Loucy (cell line): ENCODE measurements around the gene ABT1.

Source experiments
- H2AFZ ChIP-seq: fragments of 200-600 bp; sonication (generic); 2 replicates; pipeline ENCODE4 v1.6.0; 2016; ENCODE audit warnings: antibody characterized with exemption, mild to moderate bottlenecking, low read length, moderate library complexity
- H3F3A ChIP-seq: fragments of 200-600 bp; 2 replicates; pipeline ENCODE4 v1.6.0; 2016; ENCODE audit warnings: antibody characterized with exemption, low read depth, mild to moderate bottlenecking
- H3K27me3 ChIP-seq: fragments of 200-600 bp; sonication (generic); 2 replicates; pipeline ENCODE4 v1.6.1; 2014; ENCODE audit warnings: low read length, mild to moderate bottlenecking; ENCODE audit not compliant: insufficient read depth, poor library complexity, severe bottlenecking
- H3K36me3 ChIP-seq: fragments of 200-600 bp; sonication (generic); 2 replicates; pipeline ENCODE4 v1.6.1; 2016; ENCODE audit warnings: low read length; ENCODE audit not compliant: insufficient read depth
- H3K4me1 ChIP-seq: fragments of 200-600 bp; sonication (generic); 2 replicates; pipeline ENCODE4 v1.5.1; 2014; ENCODE audit warnings: low read length, mild to moderate bottlenecking; ENCODE audit not compliant: insufficient read depth, poor library complexity, severe bottlenecking
- H3K4me2 ChIP-seq: fragments of 200-600 bp; sonication (generic); 2 replicates; pipeline ENCODE4 v1.6.0; 2014; ENCODE audit warnings: antibody characterized with exemption, low read length, low read depth, mild to moderate bottlenecking; ENCODE audit not compliant: poor library complexity, severe bottlenecking
- H3K4me3 ChIP-seq: fragments of 200-600 bp; sonication (generic); 2 replicates; pipeline ENCODE4 v1.5.1; 2014; ENCODE audit warnings: low read length, mild to moderate bottlenecking, mixed read lengths; ENCODE audit not compliant: poor library complexity, severe bottlenecking
- H3K79me2 ChIP-seq: fragments of 200-600 bp; sonication (generic); 2 replicates; pipeline ENCODE4 v1.6.1; 2014; ENCODE audit warnings: low read length; ENCODE audit not compliant: insufficient read depth
- H3K9ac ChIP-seq: fragments of 200-600 bp; sonication (generic); 2 replicates; pipeline ENCODE4 v1.6.0; 2014; ENCODE audit warnings: mild to moderate bottlenecking, low read depth, low read length, moderate library complexity; ENCODE audit not compliant: poor library complexity, severe bottlenecking
- H3K9me2 ChIP-seq: fragments of 200-600 bp; sonication (generic); replicated peaks from 2 replicates; pipeline ENCODE4 v1.6.1; 2016; ENCODE audit warnings: low read depth, low read length, mixed read lengths
- H3K9me3 ChIP-seq: fragments of 200-600 bp; sonication (generic); 2 replicates; pipeline ENCODE4 v1.6.1; 2014; ENCODE audit warnings: mild to moderate bottlenecking, antibody characterized with exemption, low read length, low read depth; ENCODE audit not compliant: insufficient read depth
- H4K20me1 ChIP-seq: fragments of 200-600 bp; sonication (generic); 2 replicates; pipeline ENCODE4 v1.6.0; 2014; ENCODE audit warnings: antibody characterized with exemption, low read length, mild to moderate bottlenecking; ENCODE audit not compliant: insufficient read depth, poor library complexity, severe bottlenecking
- EZH2phosphoT487 ChIP-seq: fragments of 200-600 bp; IDR thresholded peaks from 2 replicates; pipeline ENCODE4 v1.6.1; 2018; ENCODE audit warnings: antibody characterized with exemption, mild to moderate bottlenecking, moderate library complexity, borderline replicate concordance
- TF ChIP-seq, protein P1 (sequence below): fragments of 200-600 bp; sonication (generic); conservative IDR thresholded peaks from 2 replicates; pipeline ENCODE4 v1.5.1; 2014; ENCODE audit warnings: mild to moderate bottlenecking, antibody characterized with exemption, low read length

The ABT1 gene

DNA sequence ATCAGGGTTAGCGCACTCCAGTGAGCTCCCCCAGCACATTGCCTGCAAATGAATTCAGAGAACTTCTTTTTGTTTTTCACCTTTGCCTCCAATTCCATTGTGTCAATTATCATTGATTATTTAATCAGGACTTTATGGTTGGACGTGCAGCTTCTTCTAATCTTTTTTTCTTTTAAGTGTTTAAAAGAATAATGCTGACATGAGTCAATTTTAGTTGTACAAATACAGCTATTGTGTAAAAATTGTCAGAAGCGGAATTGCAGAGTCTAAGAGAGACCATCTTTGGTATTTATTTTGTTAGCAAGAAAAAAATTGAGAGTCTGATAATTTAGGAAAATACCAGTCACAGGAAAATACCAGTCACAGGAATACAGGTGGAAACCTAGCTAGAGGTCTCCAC lies 5.5 kb downstream of the ABT1 start:
- H3K79me2 ChIP-seq = peaks cover 25% of the 10 kb centered on the region
- peaks cover 5% of the 10 kb centered on the region; the same call in 1 of the 2 replicates for H3K36me3 ChIP-seq
- H3K27me3 ChIP-seq = no peaks in the 10 kb centered on the region
- H2AFZ ChIP-seq = no peak overlapping the region
- no peaks in the 10 kb centered on the region for H3K9me2 ChIP-seq
- H3K4me1 ChIP-seq = peaks cover 10% of the 10 kb centered on the region
- H3F3A ChIP-seq = no peaks in the 10 kb centered on the region
- H3K4me3 ChIP-seq = no peak overlapping the region
- no peak overlapping the region for H3K4me2 ChIP-seq
- H4K20me1 ChIP-seq = peaks cover 11% of the 10 kb centered on the region
- no peak overlapping the region for H3K9ac ChIP-seq
- H3K9me3 ChIP-seq = no peaks in the 10 kb centered on the region
- no peak for TF ChIP-seq EZH2phosphoT487
- TF ChIP-seq, protein P1, sequence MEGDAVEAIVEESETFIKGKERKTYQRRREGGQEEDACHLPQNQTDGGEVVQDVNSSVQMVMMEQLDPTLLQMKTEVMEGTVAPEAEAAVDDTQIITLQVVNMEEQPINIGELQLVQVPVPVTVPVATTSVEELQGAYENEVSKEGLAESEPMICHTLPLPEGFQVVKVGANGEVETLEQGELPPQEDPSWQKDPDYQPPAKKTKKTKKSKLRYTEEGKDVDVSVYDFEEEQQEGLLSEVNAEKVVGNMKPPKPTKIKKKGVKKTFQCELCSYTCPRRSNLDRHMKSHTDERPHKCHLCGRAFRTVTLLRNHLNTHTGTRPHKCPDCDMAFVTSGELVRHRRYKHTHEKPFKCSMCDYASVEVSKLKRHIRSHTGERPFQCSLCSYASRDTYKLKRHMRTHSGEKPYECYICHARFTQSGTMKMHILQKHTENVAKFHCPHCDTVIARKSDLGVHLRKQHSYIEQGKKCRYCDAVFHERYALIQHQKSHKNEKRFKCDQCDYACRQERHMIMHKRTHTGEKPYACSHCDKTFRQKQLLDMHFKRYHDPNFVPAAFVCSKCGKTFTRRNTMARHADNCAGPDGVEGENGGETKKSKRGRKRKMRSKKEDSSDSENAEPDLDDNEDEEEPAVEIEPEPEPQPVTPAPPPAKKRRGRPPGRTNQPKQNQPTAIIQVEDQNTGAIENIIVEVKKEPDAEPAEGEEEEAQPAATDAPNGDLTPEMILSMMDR = no peak

DNA sequence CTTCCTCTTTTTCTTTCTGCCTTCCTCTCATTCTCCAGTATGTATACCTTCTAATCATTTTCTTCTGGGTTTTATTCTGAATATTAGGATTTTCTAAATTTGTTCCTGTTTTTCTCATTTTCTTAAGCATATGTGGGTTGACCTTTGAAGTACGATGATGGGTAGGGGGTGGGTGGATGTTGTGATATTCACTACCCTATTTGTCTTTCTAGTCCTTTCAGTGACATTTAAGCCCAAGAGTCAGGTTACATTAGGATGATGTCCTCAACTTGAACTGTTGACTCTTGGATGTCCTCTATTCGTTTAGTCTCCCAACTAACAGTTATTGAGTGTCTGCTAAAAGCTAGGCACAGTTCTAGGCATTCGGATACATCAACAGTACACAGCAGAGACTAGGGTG lies 7.3 kb downstream of the ABT1 start:
- H3K9me3 ChIP-seq = no peaks in the 10 kb centered on the region
- no peak for TF ChIP-seq EZH2phosphoT487
- TF ChIP-seq, protein P1 = no peak
- no peaks in the 10 kb centered on the region for H3K9me2 ChIP-seq
- no peaks in the 10 kb centered on the region for H4K20me1 ChIP-seq
- H3K9ac ChIP-seq = no peak overlapping the region
- H3K36me3 ChIP-seq = peaks cover 5% of the 10 kb centered on the region; the same call in 1 of the 2 replicates
- H3F3A ChIP-seq = no peaks in the 10 kb centered on the region
- H3K4me2 ChIP-seq = no peak overlapping the region
- no peak overlapping the region for H2AFZ ChIP-seq
- peaks cover 7% of the 10 kb centered on the region; the same call in 1 of the 2 replicates for H3K79me2 ChIP-seq
- H3K4me3 ChIP-seq = no peak overlapping the region
- peaks cover 3% of the 10 kb centered on the region for H3K4me1 ChIP-seq
- no peaks in the 10 kb centered on the region for H3K27me3 ChIP-seq

DNA sequence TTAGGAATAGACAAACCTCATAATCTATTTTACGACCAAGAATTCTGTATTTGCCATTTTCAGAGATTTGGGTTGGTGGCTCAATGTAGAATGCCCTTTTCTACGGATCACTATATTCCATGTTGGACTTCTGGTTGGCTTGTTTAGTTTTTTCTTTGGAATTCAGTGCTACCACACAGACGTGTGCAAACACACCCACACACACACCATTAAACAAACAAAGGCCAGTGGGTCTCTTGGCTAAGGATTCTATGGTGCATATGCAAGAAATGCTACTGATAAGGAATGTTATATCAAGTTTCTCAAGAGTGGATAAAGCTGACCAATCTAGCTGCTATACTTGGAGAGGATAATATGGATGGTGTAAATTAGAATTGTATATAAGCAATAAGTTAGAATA lies 8.0 kb downstream of the ABT1 start:
- Histone ChIP-seq H4K20me1 (no peaks in the 10 kb centered on the region), H3K79me2 (no peaks in the 10 kb centered on the region; the same call in 1 of the 2 replicates), H2AFZ (no peak overlapping the region), H3K36me3 (peaks cover 2% of the 10 kb centered on the region; the same call in 1 of the 2 replicates), H3K27me3 (no peaks in the 10 kb centered on the region), H3K4me3 (no peak overlapping the region), H3F3A (no peaks in the 10 kb centered on the region), H3K9me2 (no peaks in the 10 kb centered on the region), H3K4me2 (no peak overlapping the region), H3K9ac (no peak overlapping the region), H3K9me3 (no peaks in the 10 kb centered on the region), H3K4me1 (peaks cover 3% of the 10 kb centered on the region)
- TF ChIP-seq EZH2phosphoT487 = no peak
- TF ChIP-seq, protein P1 = no peak
